Prostate gland (tissue), 2 donors: Measurements from ENCODE around the gene PDE8A. TPM values are rescaled to one million over a fixed set of nuclear protein-coding genes. Genes with fewer than 3 reads are reported as not detected.

Source experiments
- DNase-seq: peaks from one replicate; pipeline ENCODE4 v3.0.0-alpha.2; 2019; ENCODE audit warnings: low spot score
- H3K27ac ChIP-seq, 2 donors: fragments of 200-600 bp; sonication (generic); 2 replicates each; pipeline ENCODE4 v1.5.1; 2017 to 2019
- H3K27me3 ChIP-seq: fragments of 200-600 bp; sonication (generic); replicated peaks from 2 replicates; pipeline ENCODE4 v1.5.1; 2019; ENCODE audit not compliant: insufficient read depth
- H3K36me3 ChIP-seq, 2 donors: fragments of 200-600 bp; sonication (generic); 1 replicate in 1 of 2; 2 replicates in 1 of 2; pipeline versions ENCODE4 v1.5.1 to v1.8.1; 2017 to 2019
- H3K4me1 ChIP-seq: fragments of 200-600 bp; sonication (generic); replicated peaks from 2 replicates; pipeline ENCODE4 v1.5.1; 2019
- H3K4me3 ChIP-seq, 2 donors: fragments of 200-600 bp; sonication (generic); 2 replicates each; pipeline ENCODE4 v1.5.1; 2017 to 2019
- H3K9me3 ChIP-seq: fragments of 200-600 bp; sonication (generic); 2 replicates; pipeline ENCODE4 v1.5.1; 2017
- POLR2A ChIP-seq: fragments of 450-650 bp; IDR thresholded peaks from one replicate; pipeline ENCODE4 v1.6.1; 2016; ENCODE audit warnings: antibody characterized with exemption, mild to moderate bottlenecking
- POLR2AphosphoS5 ChIP-seq: sonication (generic); formaldehyde crosslinking; IDR thresholded peaks from one replicate; pipeline ENCODE4 v1.6.1; 2017; ENCODE audit warnings: antibody characterized with exemption
- WGBS: methylation state at CpG from one replicate; pipeline ENCODE4 v1.1.5; 2018; 5-methylcytosine and 5-hydroxymethylcytosine counted together
- intact Hi-C: fragments of 100-400 bp; cut with DNase I; formaldehyde crosslinking; loops from one replicate; pipeline ENCODE4 v1.14.2; 2022
- total RNA-seq, 2 donors: library from RNA; depleted of rRNA; stranded (reverse); fragments of >200 nt; gene quantifications; one replicate each; pipeline ENCODE4 v1.1.0, GENCODE V29; 2016
- TF ChIP-seq, protein P1 (sequence below), 4 experiments: fragments of 200-600 bp in 2 of 4; fragments of 450-650 bp in 2 of 4; sonication (generic) in 2 of 4; IDR thresholded peaks; 1 replicate in 3 of 4; 2 replicates in 1 of 4; pipeline ENCODE4 v1.5.1; 2016 to 2019; ENCODE audit warnings: antibody characterized with exemption in 4 of 4, mild to moderate bottlenecking in 2 of 4, moderate library complexity in 2 of 4

PDE8A gene
- total RNA-seq, 2 donors from 2014 or later, result 28.3 to 52.7 TPM

DNA sequence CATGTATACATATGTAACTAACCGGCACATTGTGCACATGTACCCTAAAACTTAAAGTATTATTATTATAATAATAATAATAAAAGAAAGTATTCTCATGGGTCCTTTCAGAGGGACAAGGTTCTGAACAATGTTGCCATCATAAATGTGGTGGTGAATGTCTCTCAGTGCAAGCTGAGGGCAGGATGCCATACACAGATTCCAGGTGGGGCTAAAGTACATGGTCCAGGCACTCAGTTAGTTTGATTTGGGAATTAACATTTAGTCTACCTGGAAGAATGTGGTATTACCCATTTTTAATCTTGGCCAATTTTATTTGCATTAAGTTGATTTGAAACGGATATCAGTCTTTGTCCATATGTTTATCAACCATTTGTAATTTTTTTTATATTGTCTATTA is 24.5 kb downstream of the PDE8A start:
- Histone ChIP-seq H3K9me3 (no peaks in the 10 kb centered on the region), H3K4me3 (no peak overlapping the region), H3K4me1 (no peaks in the 10 kb centered on the region), H3K27me3 (no peaks in the 10 kb centered on the region), H3K27ac (no peak overlapping the region), H3K36me3 (no peaks in the 10 kb centered on the region)
- DNase-seq, result no peak
- WGBS, result 84% methylated on average over 2 of the region's 2 CpGs
- TF ChIP-seq, protein P1, sequence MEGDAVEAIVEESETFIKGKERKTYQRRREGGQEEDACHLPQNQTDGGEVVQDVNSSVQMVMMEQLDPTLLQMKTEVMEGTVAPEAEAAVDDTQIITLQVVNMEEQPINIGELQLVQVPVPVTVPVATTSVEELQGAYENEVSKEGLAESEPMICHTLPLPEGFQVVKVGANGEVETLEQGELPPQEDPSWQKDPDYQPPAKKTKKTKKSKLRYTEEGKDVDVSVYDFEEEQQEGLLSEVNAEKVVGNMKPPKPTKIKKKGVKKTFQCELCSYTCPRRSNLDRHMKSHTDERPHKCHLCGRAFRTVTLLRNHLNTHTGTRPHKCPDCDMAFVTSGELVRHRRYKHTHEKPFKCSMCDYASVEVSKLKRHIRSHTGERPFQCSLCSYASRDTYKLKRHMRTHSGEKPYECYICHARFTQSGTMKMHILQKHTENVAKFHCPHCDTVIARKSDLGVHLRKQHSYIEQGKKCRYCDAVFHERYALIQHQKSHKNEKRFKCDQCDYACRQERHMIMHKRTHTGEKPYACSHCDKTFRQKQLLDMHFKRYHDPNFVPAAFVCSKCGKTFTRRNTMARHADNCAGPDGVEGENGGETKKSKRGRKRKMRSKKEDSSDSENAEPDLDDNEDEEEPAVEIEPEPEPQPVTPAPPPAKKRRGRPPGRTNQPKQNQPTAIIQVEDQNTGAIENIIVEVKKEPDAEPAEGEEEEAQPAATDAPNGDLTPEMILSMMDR (IDR thresholded peaks at IDR 0.05), result no peak
- TF ChIP-seq POLR2AphosphoS5 (no peak), POLR2A (no peak)
- intact Hi-C loops, result loop anchor here (10.0 kb wide), 1 partner anchor 51 kb away; no protein-coding TSS in a partner anchor

DNA sequence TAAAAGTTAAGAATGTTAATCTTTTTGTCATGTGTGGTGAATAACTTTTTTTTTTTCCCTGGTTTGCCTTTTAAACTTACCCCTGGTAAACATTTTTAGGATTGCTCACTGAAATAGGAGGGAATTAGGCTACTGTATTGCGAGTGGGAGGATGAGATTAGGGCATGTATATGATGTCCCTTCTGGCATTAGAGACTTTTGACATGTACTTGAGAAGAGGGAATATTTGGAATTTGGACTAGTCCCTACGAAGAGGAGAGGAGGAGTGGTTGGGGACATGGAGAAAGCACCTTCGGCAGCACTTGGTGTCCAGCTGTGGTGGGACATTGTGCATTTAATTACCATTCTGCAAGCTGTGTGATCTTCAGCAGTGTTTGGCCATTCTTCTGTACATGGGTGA is 25.0 kb downstream of the PDE8A start:
- intact Hi-C loops, result loop anchor here (10.0 kb wide), 1 partner anchor 52 kb away; no protein-coding TSS in a partner anchor

DNA sequence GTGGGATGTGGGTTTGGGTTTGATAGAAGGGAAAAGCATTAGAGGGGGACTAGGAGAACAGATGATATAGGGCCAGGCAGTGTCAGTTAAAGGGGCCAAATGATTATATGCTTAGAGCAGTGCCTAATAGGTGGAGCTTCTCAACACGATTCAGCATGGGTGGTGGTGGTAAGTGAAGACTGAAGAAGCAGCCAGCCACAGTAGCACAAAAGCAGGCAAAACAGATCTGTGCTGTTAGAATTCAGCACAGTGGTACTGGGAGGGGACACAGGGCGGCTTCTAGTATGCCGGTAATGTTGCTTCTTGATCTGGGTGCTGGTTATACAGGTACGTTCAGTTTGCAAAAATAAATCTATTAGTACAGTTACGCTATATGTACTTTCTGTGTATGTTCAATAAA is 25.5 kb downstream of the PDE8A start:
- intact Hi-C loops, result loop anchor here (10.0 kb wide), 1 partner anchor 52 kb away; no protein-coding TSS in a partner anchor
- WGBS, result 45% methylated on average over 5 of the region's 5 CpGs
- no peaks in the 10 kb centered on the region for H3K27me3 ChIP-seq
- DNase-seq, result no peak
- no peak overlapping the region for H3K4me3 ChIP-seq
- no peaks in the 10 kb centered on the region for H3K36me3 ChIP-seq
- no peaks in the 10 kb centered on the region for H3K9me3 ChIP-seq
- TF ChIP-seq POLR2AphosphoS5 (no peak), POLR2A (no peak)
- TF ChIP-seq, protein P1 (IDR thresholded peaks at IDR 0.05), result no peak
- H3K27ac ChIP-seq, result no peak overlapping the region
- H3K4me1 ChIP-seq, result no peaks in the 10 kb centered on the region

More for the DNA sequence above, 25.0 kb downstream of the PDE8A start:
- Histone ChIP-seq H3K9me3 (no peaks in the 10 kb centered on the region), H3K36me3 (no peaks in the 10 kb centered on the region), H3K27ac (no peak overlapping the region), H3K4me1 (no peaks in the 10 kb centered on the region), H3K27me3 (no peaks in the 10 kb centered on the region), H3K4me3 (no peak overlapping the region)
- DNase-seq, result no peak
- WGBS, result 86% methylated on average over 3 of the region's 3 CpGs
- TF ChIP-seq, protein P1 (IDR thresholded peaks at IDR 0.05), result no peak
- no peak for TF ChIP-seq POLR2A
- TF ChIP-seq POLR2AphosphoS5, result no peak

DNA sequence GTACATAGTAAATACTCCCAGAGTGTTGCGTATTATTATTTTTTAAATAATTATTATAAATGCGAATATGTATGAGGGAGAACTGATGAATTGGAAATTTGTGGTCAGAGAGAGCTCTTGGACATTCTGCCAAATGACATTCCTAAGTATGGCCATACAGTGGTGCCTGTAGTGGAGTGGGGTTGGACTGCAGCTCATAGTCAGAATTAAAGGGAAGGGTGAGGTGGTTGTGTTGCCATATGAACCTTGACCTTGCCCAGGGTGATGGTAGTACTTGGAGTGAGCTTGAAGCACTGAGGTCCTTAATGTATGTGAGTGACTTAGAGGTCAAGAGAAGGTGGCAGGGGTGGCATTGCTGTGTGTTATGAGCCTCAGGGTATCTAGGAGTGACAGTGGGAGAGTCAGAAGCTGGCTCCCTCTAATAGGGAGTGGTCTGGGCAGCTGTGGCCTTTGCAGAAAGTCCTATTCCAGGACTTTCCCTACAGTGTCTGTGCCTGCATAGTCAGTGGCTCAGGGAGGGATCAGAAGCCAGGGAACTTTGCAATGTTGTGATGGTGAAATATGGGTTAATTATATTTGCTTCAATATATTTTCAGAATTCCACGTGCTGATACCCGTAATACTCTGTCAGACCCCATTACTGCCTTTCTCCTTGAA is 26.2 kb downstream of the PDE8A start:
- Histone ChIP-seq H3K27ac (peak overlapping the region in 1 of 2 donors; percentile 40), H3K36me3 (no peaks in the 10 kb centered on the region), H3K9me3 (no peaks in the 10 kb centered on the region), H3K27me3 (no peaks in the 10 kb centered on the region), H3K4me1 (no peaks in the 10 kb centered on the region), H3K4me3 (no peak overlapping the region)
- no peak for TF ChIP-seq POLR2AphosphoS5
- no peak for TF ChIP-seq POLR2A
- TF ChIP-seq, protein P1 (IDR thresholded peaks at IDR 0.05), result no peak
- no peak for DNase-seq
- WGBS, result 61% methylated on average over 4 of the region's 4 CpGs
- intact Hi-C loops, result loop anchor here (10.0 kb wide), 1 partner anchor 53 kb away; no protein-coding TSS in a partner anchor
